HepG2 (cell line): ENCODE data around the gene CEP89. TPM values are rescaled to one million over a fixed set of nuclear protein-coding genes. Genes with fewer than 3 reads are reported as not detected.

Source experiments
- ATAC-seq: fragments of 200-7000 bp; cut with Tn5 transposase; 3 replicates; pipeline ENCODE4 v1.9.1; 2020; ENCODE audit warnings: mild to moderate bottlenecking, moderate library complexity
- BruUV-seq: library from RNA; stranded (reverse); fragments of 400-500 nt; replicated peaks from 2 replicates; lab custom pipeline; 2021; lab: Mats Ljungman, UMichigan
- CTCF ChIA-PET: fragments of 300-600 bp; formaldehyde crosslinking; extraction: SDS; loops from one replicate; lab custom pipeline; 2021; ENCODE audit warnings: low total read pairs, inconsistent platforms, low intra/inter-chr PET ratio; lab: Yijun Ruan, JAX
- POLR2A ChIA-PET: fragments of 350-600 bp; sonication (Branson Sonifier 250); formaldehyde crosslinking; loops from one replicate; lab custom pipeline; 2020; ENCODE audit warnings: antibody characterized with exemption, inconsistent platforms; lab: Yijun Ruan, JAX
- DNase-seq: peaks from one replicate; pipeline ENCODE4 v3.0.0-alpha.2; 2015; ENCODE audit warnings: low spot score
- FAIRE-seq: peaks from 3 replicates; lab custom pipeline; 2011; peaks lifted over from hg19 to GRCh38; lab: Jason Lieb, UNC
- H2AFZ ChIP-seq: one replicate; pipeline ENCODE4 v1.6.1; 2011; ENCODE audit warnings: low read length, inconsistent platforms
- H3K27ac ChIP-seq: fragments of 300-600 bp; 3 replicates; pipeline ENCODE4 v1.8.0; 2011; ENCODE audit warnings: mixed run types, mild to moderate bottlenecking, mixed read lengths, low read length, inconsistent platforms; ENCODE audit not compliant: insufficient read depth; ENCODE audit errors: extremely low read length
- H3K27me3 ChIP-seq, 2 experiments: fragments of 200-600 bp in 1 of 2; 2 replicates in 1 of 2; 3 replicates in 1 of 2; pipeline versions ENCODE4 v1.6.0 to v1.8.0; 2011; ENCODE audit warnings: low read length in 2 of 2, mild to moderate bottlenecking in 2 of 2, moderate library complexity in 2 of 2, inconsistent platforms in 1 of 2; ENCODE audit not compliant: insufficient read depth in 2 of 2, control insufficient read depth in 1 of 2
- H3K36me3 ChIP-seq, 2 experiments: fragments of 200-600 bp in 1 of 2; replicated peaks in 1 of 2; 2 replicates in 1 of 2; 3 replicates in 1 of 2; pipeline versions ENCODE4 v1.5.1 to v1.8.0; 2011; ENCODE audit warnings: low read length in 2 of 2, inconsistent platforms in 1 of 2; ENCODE audit not compliant: insufficient read depth in 2 of 2, control insufficient read depth in 1 of 2
- H3K4me1 ChIP-seq: 2 replicates; pipeline ENCODE4 v1.5.1; 2012; ENCODE audit warnings: low read length, inconsistent platforms; ENCODE audit not compliant: insufficient read depth
- H3K4me2 ChIP-seq: 2 replicates; pipeline ENCODE4 v1.6.0; 2011; ENCODE audit warnings: low read depth, low read length, inconsistent platforms
- H3K4me3 ChIP-seq, 3 experiments: fragments of 200-600 bp in 1 of 3; sonication (generic), shearing (Covaris generic) in 1 of 3; replicated peaks in 1 of 3; 2 replicates each; pipeline ENCODE4 v1.5.1; 2011 to 2016; ENCODE audit warnings: low read length in 3 of 3, inconsistent platforms in 2 of 3, low read depth in 2 of 3, mild to moderate bottlenecking in 2 of 3, control low read depth in 1 of 3, mixed read lengths in 1 of 3; ENCODE audit not compliant: insufficient read depth in 1 of 3
- H3K79me2 ChIP-seq: one replicate; pipeline ENCODE4 v1.6.1; 2011; ENCODE audit warnings: low read length, inconsistent platforms; ENCODE audit not compliant: insufficient read depth
- H3K9ac ChIP-seq: 2 replicates; pipeline ENCODE4 v1.6.0; 2011; ENCODE audit warnings: mild to moderate bottlenecking, low read depth, low read length, inconsistent platforms; ENCODE audit not compliant: insufficient read depth
- H3K9me3 ChIP-seq: 2 replicates; pipeline ENCODE4 v1.5.1; 2012; ENCODE audit warnings: mild to moderate bottlenecking, low read length
- H4K20me1 ChIP-seq: 2 replicates; pipeline ENCODE4 v1.6.0; 2011; ENCODE audit warnings: inconsistent platforms, mild to moderate bottlenecking, low read length, moderate library complexity; ENCODE audit not compliant: insufficient read depth
- ATF7 ChIP-seq, 2 experiments: fragments of 450-650 bp in 1 of 2; sonication (generic) in 1 of 2; formaldehyde crosslinking in 1 of 2; IDR thresholded peaks; 2 replicates each; pipeline versions ENCODE4 v1.4.0 to v1.6.1; 2016 to 2020; ENCODE audit warnings: antibody characterized with exemption in 1 of 2, mild to moderate bottlenecking in 1 of 2, missing genetic modification reagents in 1 of 2
- HIVEP1 ChIP-seq: sonication (generic); formaldehyde crosslinking; IDR thresholded peaks from 2 replicates; pipeline ENCODE4 v1.4.0; 2020; ENCODE audit warnings: mild to moderate bottlenecking, missing genetic modification reagents
- MAFK ChIP-seq, 2 experiments: IDR thresholded peaks in 1 of 2; conservative IDR thresholded peaks in 1 of 2; 2 replicates each; pipeline ENCODE4 v1.6.1; 2011; ENCODE audit warnings: improper control_type of control experiment in 2 of 2, low read length in 2 of 2
- MEF2D ChIP-seq: sonication (generic); formaldehyde crosslinking; IDR thresholded peaks from 2 replicates; pipeline ENCODE4 v1.5.1; 2020; ENCODE audit warnings: mild to moderate bottlenecking, missing genetic modification reagents
- NFKBIZ ChIP-seq: IDR thresholded peaks from 2 replicates; pipeline ENCODE4 v1.6.1; 2018; ENCODE audit warnings: missing genetic modification reagents, missing compliant biosample characterization
- RBM39 ChIP-seq: fragments of 200-400 bp; formaldehyde crosslinking; IDR thresholded peaks from one replicate; pipeline ENCODE4 v1.6.1; 2018; ENCODE audit warnings: antibody characterized with exemption, mild to moderate bottlenecking, low read depth, low read length; ENCODE audit not compliant: poor library complexity, severe bottlenecking
- REXO4 ChIP-seq: sonication (generic); formaldehyde crosslinking; IDR thresholded peaks from 2 replicates; pipeline ENCODE4 v1.8.0; 2022; ENCODE audit warnings: missing genetic modification reagents, mild to moderate bottlenecking, borderline replicate concordance
- SCMH1 ChIP-seq: sonication (generic); formaldehyde crosslinking; IDR thresholded peaks from 2 replicates; pipeline ENCODE4 v1.9.0; 2021; ENCODE audit warnings: missing genetic modification reagents, mild to moderate bottlenecking, borderline replicate concordance
- ZMYM3 ChIP-seq: sonication (generic); formaldehyde crosslinking; IDR thresholded peaks from 2 replicates; pipeline ENCODE4 v1.5.1; 2020; ENCODE audit warnings: mild to moderate bottlenecking, missing genetic modification reagents
- ZNF225 ChIP-seq: sonication (generic); formaldehyde crosslinking; IDR thresholded peaks from 2 replicates; pipeline ENCODE4 v1.4.0; 2020; ENCODE audit warnings: mild to moderate bottlenecking, missing genetic modification reagents
- ZNF296 ChIP-seq: sonication (generic); formaldehyde crosslinking; conservative IDR thresholded peaks from 2 replicates; pipeline ENCODE4 v1.5.0; 2020; ENCODE audit warnings: mild to moderate bottlenecking, missing genetic modification reagents
- ZNF446 ChIP-seq: sonication (generic); formaldehyde crosslinking; IDR thresholded peaks from 2 replicates; pipeline ENCODE4 v1.5.0; 2020; ENCODE audit warnings: mild to moderate bottlenecking, missing genetic modification reagents
- ZNF549 ChIP-seq: sonication (generic); formaldehyde crosslinking; IDR thresholded peaks from 2 replicates; pipeline ENCODE4 v1.5.0; 2020; ENCODE audit warnings: missing genetic modification reagents
- ZNF678 ChIP-seq: sonication (generic); formaldehyde crosslinking; IDR thresholded peaks from 2 replicates; pipeline ENCODE4 v1.4.0; 2020; ENCODE audit warnings: mild to moderate bottlenecking, missing genetic modification reagents
- whole genome bisulfite sequencing: methylation state at CpG from one replicate; pipeline ENCODE4 v1.1.6; 2017; ENCODE audit warnings: low lambda C conversion rate; 5-methylcytosine and 5-hydroxymethylcytosine counted together
- in situ Hi-C: cut with HindIII; loops from 2 replicates; pipeline ENCODE4 v1.10.0; 2017; ENCODE audit warnings: low pct_unique_long_range_greater_than_20kb; ENCODE audit not compliant: extremely low pct_ligation_motif_present
- intact Hi-C: fragments of 100-400 bp; cut with micrococcal nuclease; formaldehyde crosslinking; loops from one replicate; pipeline ENCODE4 v1.10.0; 2022; ENCODE audit not compliant: unreplicated experiment
- polyA plus RNA-seq, 8 experiments: library from polyadenylated mRNA; depleted of rRNA in 3 of 8; stranded (reverse) in 7 of 8; unstranded in 1 of 8; fragments of >200 nt; fragmentation: Illumina TruSeq in 4 of 8; extraction: Trizol in 4 of 8; gene quantifications; 2 replicates each; pipeline versions ENCODE4 v1.2.1 to v1.2.3, GENCODE V29; 2011 to 2016; ENCODE audit warnings: low read depth in 4 of 8, missing spikeins in 1 of 8, mixed read lengths in 1 of 8; ENCODE audit not compliant: insufficient read depth in 1 of 8
- total RNA-seq, 5 experiments: library from RNA; depleted of rRNA; stranded (reverse); fragments of >200 nt; fragmentation: Illumina TruSeq; extraction: Trizol; gene quantifications; 2 replicates each; pipeline ENCODE4 v1.2.3, GENCODE V29; 2016; ENCODE audit warnings: low read depth in 1 of 5
- TF ChIP-seq, protein P1 (sequence below): sonication (generic); formaldehyde crosslinking; IDR thresholded peaks from 2 replicates; pipeline ENCODE4 v1.4.0; 2020; ENCODE audit warnings: mild to moderate bottlenecking, missing genetic modification reagents
- TF ChIP-seq, protein P2 (sequence below): sonication (generic); formaldehyde crosslinking; IDR thresholded peaks from 2 replicates; pipeline ENCODE4 v1.4.0; 2020; ENCODE audit warnings: mild to moderate bottlenecking, missing genetic modification reagents, borderline replicate concordance
- TF ChIP-seq, protein P3 (sequence below): sonication (generic); formaldehyde crosslinking; IDR thresholded peaks from 2 replicates; pipeline ENCODE4 v1.4.0; 2020; ENCODE audit warnings: missing genetic modification reagents
- TF ChIP-seq, protein P4 (sequence below): sonication (generic); formaldehyde crosslinking; IDR thresholded peaks from 2 replicates; pipeline ENCODE4 v1.5.0; 2020; ENCODE audit warnings: missing genetic modification reagents, mild to moderate bottlenecking, borderline replicate concordance

Gene CEP89
- total and polyA plus RNA-seq, 2 of the 13 experiments (the other 11 are each of a cell fraction or from before 2014, with no cell fraction given) = 7.2 to 10.9 TPM

DNA sequence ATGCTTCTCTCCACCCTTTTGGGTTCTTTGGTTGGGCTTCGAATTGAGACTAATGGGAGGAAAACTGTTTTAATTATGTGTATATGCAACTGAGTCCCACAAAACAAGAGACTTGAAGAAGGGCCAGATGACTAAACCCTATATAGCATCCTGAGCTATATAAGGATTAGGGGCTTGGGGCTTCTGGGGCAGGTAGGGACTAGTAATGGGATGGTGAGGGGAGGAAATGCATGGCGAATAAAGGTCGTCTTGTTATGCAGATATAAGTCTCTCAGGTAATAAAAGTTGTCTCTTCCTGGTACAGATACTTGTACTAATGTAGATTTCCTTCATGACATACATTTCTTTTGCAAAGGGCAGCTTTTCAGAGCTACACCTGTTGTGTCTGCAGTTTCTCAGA, 99.4 kb downstream of the CEP89 start:
- Histone ChIP-seq H4K20me1 (no peaks in the 10 kb centered on the region), H3K4me2 (no peak overlapping the region), H3K4me3 (no peak overlapping the region), H2AFZ (no peak overlapping the region), H3K9me3 (no peaks in the 10 kb centered on the region), H3K9ac (no peak overlapping the region), H3K36me3 (no peaks in the 10 kb centered on the region), H3K27me3 (no peaks in the 10 kb centered on the region), H3K27ac (no peak overlapping the region), H3K4me1 (peaks cover 26% of the 10 kb centered on the region), H3K79me2 (no peaks in the 10 kb centered on the region)
- ATAC-seq (no peak), DNase-seq (no peak), FAIRE-seq (no peak)
- WGBS = 75% methylated on average over 3 of the region's 3 CpGs
- POLR2A ChIA-PET = no interaction called here
- intact Hi-C loops (no loop called here), in situ Hi-C loops (no loop called here)
- CTCF ChIA-PET = no interaction called here
- BruUV-seq = no TSS peak
- TF ChIP-seq ZNF225 (CRISPR knock-in tag) (no peak), MAFK (conservative IDR thresholded peaks at IDR 0.05 in 1 of 2, IDR thresholded peaks at IDR 0.05 in 1 of 2; ENCODE audit: low read length in 2 of 2) (no peak), ZNF296 (no peak), ATF7 (IDR thresholded peaks at IDR 0.05) (no peak), ATF7 (CRISPR knock-in tag; IDR thresholded peaks at IDR 0.05) (no peak), NFKBIZ (CRISPR knock-in tag) (no peak), HIVEP1 (CRISPR knock-in tag) (no peak), RBM39 (no peak), ZNF446 (CRISPR knock-in tag) (no peak), MEF2D (CRISPR knock-in tag) (no peak), ZMYM3 (CRISPR knock-in tag) (no peak), ZNF678 (CRISPR knock-in tag) (no peak), REXO4 (no peak), ZNF549 (CRISPR knock-in tag) (no peak), SCMH1 (no peak)
- TF ChIP-seq, protein P1, sequence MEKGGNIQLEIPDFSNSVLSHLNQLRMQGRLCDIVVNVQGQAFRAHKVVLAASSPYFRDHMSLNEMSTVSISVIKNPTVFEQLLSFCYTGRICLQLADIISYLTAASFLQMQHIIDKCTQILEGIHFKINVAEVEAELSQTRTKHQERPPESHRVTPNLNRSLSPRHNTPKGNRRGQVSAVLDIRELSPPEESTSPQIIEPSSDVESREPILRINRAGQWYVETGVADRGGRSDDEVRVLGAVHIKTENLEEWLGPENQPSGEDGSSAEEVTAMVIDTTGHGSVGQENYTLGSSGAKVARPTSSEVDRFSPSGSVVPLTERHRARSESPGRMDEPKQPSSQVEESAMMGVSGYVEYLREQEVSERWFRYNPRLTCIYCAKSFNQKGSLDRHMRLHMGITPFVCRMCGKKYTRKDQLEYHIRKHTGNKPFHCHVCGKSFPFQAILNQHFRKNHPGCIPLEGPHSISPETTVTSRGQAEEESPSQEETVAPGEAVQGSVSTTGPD = no peak
- TF ChIP-seq, protein P2, sequence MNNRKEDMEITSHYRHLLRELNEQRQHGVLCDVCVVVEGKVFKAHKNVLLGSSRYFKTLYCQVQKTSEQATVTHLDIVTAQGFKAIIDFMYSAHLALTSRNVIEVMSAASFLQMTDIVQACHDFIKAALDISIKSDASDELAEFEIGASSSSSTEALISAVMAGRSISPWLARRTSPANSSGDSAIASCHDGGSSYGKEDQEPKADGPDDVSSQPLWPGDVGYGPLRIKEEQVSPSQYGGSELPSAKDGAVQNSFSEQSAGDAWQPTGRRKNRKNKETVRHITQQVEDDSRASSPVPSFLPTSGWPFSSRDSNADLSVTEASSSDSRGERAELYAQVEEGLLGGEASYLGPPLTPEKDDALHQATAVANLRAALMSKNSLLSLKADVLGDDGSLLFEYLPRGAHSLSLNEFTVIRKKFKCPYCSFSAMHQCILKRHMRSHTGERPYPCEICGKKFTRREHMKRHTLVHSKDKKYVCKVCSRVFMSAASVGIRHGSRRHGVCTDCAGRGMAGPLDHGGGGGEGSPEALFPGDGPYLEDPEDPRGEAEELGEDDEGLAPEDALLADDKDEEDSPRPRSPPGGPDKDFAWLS (CRISPR knock-in tag) = no peak
- TF ChIP-seq, protein P3, sequence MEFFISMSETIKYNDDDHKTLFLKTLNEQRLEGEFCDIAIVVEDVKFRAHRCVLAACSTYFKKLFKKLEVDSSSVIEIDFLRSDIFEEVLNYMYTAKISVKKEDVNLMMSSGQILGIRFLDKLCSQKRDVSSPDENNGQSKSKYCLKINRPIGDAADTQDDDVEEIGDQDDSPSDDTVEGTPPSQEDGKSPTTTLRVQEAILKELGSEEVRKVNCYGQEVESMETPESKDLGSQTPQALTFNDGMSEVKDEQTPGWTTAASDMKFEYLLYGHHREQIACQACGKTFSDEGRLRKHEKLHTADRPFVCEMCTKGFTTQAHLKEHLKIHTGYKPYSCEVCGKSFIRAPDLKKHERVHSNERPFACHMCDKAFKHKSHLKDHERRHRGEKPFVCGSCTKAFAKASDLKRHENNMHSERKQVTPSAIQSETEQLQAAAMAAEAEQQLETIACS = no peak
- TF ChIP-seq, protein P4, sequence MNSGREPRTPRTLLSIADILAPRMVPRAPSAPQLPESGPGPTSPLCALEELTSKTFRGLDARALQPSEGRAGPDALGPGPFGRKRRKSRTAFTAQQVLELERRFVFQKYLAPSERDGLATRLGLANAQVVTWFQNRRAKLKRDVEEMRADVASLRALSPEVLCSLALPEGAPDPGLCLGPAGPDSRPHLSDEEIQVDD (CRISPR knock-in tag) = no peak
